Adrenal gland (tissue), 5 donors: ENCODE measurements around the gene MAP4K3.

Source experiments
- CTCF ChIP-seq, 6 experiments: fragments of 450-650 bp in 4 of 6; fragments of 200-600 bp in 2 of 6; sonication (generic) in 1 of 6; IDR thresholded peaks; 1 replicate in 5 of 6; 2 replicates in 1 of 6; pipeline versions ENCODE4 v1.5.1 to v1.8.0; 2016 to 2021; ENCODE audit warnings: antibody characterized with exemption in 6 of 6, mild to moderate bottlenecking in 2 of 6, moderate library complexity in 1 of 6
- POLR2A ChIP-seq, 2 donors: fragments of 450-650 bp; IDR thresholded peaks; one replicate each; pipeline ENCODE4 v1.6.1; 2017; ENCODE audit warnings: antibody characterized with exemption in 2 of 2, mild to moderate bottlenecking in 2 of 2, moderate library complexity in 1 of 2
- donor health status: DM: no; HTN: no; CAD: no.

GRCh38 chr2:39210846-39211245, 226.2 kb downstream of the MAP4K3 start:
- no peak for TF ChIP-seq POLR2A (IDR thresholded peaks at IDR 0.05)
- no peak for TF ChIP-seq CTCF (IDR thresholded peaks at IDR 0.05)
